Activated T-cell treated with anti-CD3 and anti-CD28 coated beads, Interleukin-2, amount 50 U/mL, for 4 hours (primary cell): ENCODE measurements around the gene GNA15. TPM values are rescaled to one million over a fixed set of nuclear protein-coding genes. Genes with fewer than 3 reads are reported as not detected.

ENCODE experiments used
- ATAC-seq, 2 donors: fragments of 200-7000 bp; cut with Tn5 transposase; one replicate each; pipeline ENCODE4 v1.10.0; 2021
- DNase-seq: peaks from one replicate; pipeline ENCODE4 v3.0.0-alpha.2; 2020
- H3K27me3 Mint-ChIP-seq: one replicate; pipeline ENCODE4 v1.8.0; 2021; ENCODE audit warnings: low read depth, mixed read lengths
- H3K36me3 Mint-ChIP-seq: one replicate; pipeline ENCODE4 v1.8.0; 2022; ENCODE audit warnings: mixed read lengths; ENCODE audit not compliant: insufficient read depth
- H3K4me1 Mint-ChIP-seq: one replicate; pipeline ENCODE4 v1.8.0; 2021; ENCODE audit warnings: low read depth, mixed read lengths
- H3K4me3 Mint-ChIP-seq: one replicate; pipeline ENCODE4 v1.8.0; 2021; ENCODE audit warnings: mild to moderate bottlenecking, moderate library complexity, mixed read lengths
- H3K9me3 Mint-ChIP-seq: one replicate; pipeline ENCODE4 v1.8.0; 2021; ENCODE audit warnings: mixed read lengths
- total RNA-seq, 3 donors: library from RNA; stranded (reverse); gene quantifications; one replicate each; pipeline ENCODE4 v1.2.1, GENCODE V29; 2021

Gene GNA15
- total RNA-seq, 3 donors from 2014 or later: 8.8 to 19.9 (median 11.3) TPM

DNA sequence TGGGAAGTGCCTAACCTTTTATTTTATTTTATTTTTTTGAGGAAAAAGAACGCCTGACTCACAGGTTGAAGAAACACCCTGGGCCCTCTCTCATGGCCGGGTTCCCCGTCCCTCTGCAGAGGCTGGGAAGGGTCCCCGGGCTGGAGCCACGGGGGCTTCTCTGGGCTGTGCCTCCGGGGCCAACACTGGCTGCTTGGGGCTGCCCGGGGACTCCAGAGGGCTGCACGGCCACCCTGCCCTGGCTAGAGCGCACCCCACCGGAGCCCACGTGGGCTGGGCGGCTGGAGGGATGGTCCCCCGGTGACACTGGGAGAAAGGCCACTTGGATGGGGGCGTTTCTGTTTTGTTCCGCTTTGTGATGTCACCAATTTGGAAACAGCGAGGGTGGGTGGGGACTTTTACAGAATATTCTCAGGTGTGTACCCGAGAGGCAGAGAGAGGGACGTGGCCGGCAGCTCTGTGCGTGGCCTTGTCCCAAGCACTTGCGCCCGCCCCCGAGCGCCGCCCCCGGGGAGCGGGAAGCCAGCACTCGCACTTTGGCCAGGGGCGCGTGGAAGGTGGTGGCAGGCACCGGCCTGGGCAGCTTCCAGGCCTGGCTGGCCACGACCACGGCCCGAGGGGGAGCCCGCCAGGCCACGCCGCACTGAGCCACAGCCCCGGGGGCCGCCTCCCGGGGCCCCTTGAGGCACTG lies 13.9 kb upstream of the GNA15 start:
- Mint-ChIP-seq H3K36me3 (peaks cover 2% of the 10 kb centered on the region), H3K4me3 (no peak overlapping the region), H3K27me3 (no peaks in the 10 kb centered on the region), H3K4me1 (no peaks in the 10 kb centered on the region), H3K9me3 (no peaks in the 10 kb centered on the region)
- ATAC-seq (no peak), DNase-seq (no peak)

DNA sequence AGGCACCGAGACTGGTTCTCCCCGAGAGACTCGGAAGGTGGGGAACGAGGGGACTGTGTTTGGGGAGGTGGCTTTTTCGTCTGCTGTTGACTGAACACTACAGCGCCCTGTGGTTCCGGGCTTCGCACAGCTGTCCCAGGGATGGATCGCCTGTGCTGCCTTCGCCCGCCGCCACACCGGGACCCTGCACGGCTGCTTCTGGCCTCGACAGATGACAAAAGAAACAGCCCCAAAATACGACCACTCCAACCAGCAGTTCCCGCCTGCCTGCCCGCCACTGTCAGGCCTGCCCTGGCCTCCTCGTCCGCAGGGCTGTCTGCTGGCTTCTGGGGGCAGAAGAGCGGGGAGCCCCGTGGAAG lies 13.3 kb upstream of the GNA15 start:
- peaks cover 2% of the 10 kb centered on the region for H3K36me3 Mint-ChIP-seq
- ATAC-seq (no peak), DNase-seq (no peak)
- H3K4me3 Mint-ChIP-seq: no peak overlapping the region
- no peaks in the 10 kb centered on the region for H3K4me1 Mint-ChIP-seq
- H3K9me3 Mint-ChIP-seq: no peaks in the 10 kb centered on the region
- H3K27me3 Mint-ChIP-seq: no peaks in the 10 kb centered on the region

- DNase-seq (no peak), ATAC-seq (no peak)
- peaks cover 2% of the 10 kb centered on the region for H3K36me3 Mint-ChIP-seq
- H3K27me3 Mint-ChIP-seq: no peaks in the 10 kb centered on the region
- no peaks in the 10 kb centered on the region for H3K4me1 Mint-ChIP-seq
- H3K9me3 Mint-ChIP-seq: no peaks in the 10 kb centered on the region
- no peak overlapping the region for H3K4me3 Mint-ChIP-seq
Measured at GRCh38 chr19:3123088-3123721, 12.6 kb upstream of the GNA15 start.

GRCh38 chr19:3123956-3124355 lies 11.9 kb upstream of the GNA15 start:
- H3K36me3 Mint-ChIP-seq: peaks cover 2% of the 10 kb centered on the region
- H3K4me3 Mint-ChIP-seq: no peak overlapping the region
- H3K9me3 Mint-ChIP-seq: no peaks in the 10 kb centered on the region
- peaks cover under 1% of the 10 kb centered on the region for H3K4me1 Mint-ChIP-seq
- no peak for DNase-seq
- no peak for ATAC-seq
- no peaks in the 10 kb centered on the region for H3K27me3 Mint-ChIP-seq

GRCh38 chr19:3124630-3125029 lies 11.2 kb upstream of the GNA15 start:
- Mint-ChIP-seq H3K27me3 (no peaks in the 10 kb centered on the region), H3K9me3 (no peaks in the 10 kb centered on the region), H3K36me3 (peaks cover 2% of the 10 kb centered on the region), H3K4me1 (peaks cover 5% of the 10 kb centered on the region), H3K4me3 (no peak overlapping the region)
- DNase-seq (no peak), ATAC-seq (no peak)

DNA sequence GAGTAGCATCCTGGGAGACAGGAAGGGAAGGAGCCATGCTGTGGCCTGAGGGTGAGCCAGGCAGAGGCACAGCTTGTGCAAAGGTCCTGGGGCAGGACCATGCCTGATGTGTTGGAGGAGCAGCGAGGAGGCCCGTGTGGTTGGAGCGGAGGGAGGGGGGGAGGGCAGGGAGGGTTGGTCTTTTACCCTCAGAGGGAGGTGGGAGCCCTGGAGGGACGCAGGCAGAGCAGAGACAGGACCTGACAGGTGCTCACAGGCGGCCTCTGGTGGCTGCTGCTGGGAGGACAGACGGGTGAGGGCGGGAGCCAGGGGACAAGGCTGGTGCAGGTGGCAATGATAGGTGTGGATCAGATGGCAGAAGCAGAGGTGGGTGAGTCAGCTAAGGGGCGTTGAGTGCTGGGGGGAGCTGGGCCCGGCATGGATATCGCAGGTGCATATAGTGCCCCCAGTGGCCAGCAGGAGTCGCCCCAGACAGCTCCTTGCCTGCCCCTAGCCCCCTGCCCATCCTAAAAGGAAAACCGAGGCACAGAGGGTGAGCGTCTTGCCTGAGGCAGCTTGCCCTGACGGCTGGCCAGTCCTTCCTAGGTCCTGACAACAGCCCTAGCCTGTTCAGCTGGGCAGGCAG lies 9.8 kb upstream of the GNA15 start:
- Mint-ChIP-seq H3K4me1 (peaks cover 5% of the 10 kb centered on the region), H3K36me3 (peaks cover under 1% of the 10 kb centered on the region), H3K27me3 (no peaks in the 10 kb centered on the region), H3K9me3 (no peaks in the 10 kb centered on the region), H3K4me3 (no peak overlapping the region)
- DNase-seq: peak; percentile 76
- ATAC-seq: peak; percentile 90 to 93

DNA sequence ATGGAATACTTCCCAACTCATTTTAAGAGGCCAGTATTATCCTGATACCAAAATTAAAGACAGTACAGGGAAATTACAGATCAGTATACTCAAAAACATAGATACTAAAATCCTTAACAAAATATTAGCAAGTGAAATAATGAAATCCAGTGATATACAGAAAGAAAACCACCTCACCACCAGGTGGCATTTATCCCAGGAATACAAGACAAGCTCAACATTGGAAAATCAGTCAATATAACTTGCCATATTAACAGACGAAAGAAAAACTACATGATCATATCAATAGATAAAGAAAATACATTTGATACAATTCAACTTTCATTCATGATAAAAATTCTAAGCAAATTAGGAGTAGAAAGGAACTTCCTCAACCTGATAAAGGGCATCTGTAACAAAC lies 6.7 kb upstream of the GNA15 start:
- Mint-ChIP-seq H3K4me1 (peaks cover 23% of the 10 kb centered on the region), H3K36me3 (no peaks in the 10 kb centered on the region), H3K4me3 (no peak overlapping the region), H3K27me3 (no peaks in the 10 kb centered on the region), H3K9me3 (no peaks in the 10 kb centered on the region)
- no peak for DNase-seq
- no peak for ATAC-seq

DNA sequence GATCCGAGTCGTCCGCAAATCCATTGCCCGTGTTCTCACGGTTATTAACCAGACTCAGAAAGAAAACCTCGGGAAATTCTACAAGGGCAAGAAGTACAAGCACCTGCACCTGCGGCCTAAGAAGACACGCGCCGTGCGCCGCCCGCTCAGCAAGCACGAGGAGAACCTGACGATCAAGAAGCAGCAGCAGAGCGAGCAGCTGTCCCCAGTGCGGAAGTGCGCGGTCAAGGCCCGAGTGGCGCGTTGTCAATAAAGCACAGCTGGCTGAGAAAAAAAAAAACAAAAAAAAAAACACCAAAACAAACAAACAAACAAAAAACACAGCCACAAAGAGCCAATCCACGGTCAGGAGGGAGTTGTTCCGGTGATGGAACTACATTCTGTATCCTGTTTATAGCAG lies 4.7 kb upstream of the GNA15 start:
- peaks cover 27% of the 10 kb centered on the region for H3K4me1 Mint-ChIP-seq
- ATAC-seq (no peak), DNase-seq (no peak)
- peaks cover 2% of the 10 kb centered on the region for H3K27me3 Mint-ChIP-seq
- no peak overlapping the region for H3K4me3 Mint-ChIP-seq
- H3K36me3 Mint-ChIP-seq: no peaks in the 10 kb centered on the region
- H3K9me3 Mint-ChIP-seq: no peaks in the 10 kb centered on the region

- peaks cover 5% of the 10 kb centered on the region for H3K27me3 Mint-ChIP-seq
- ATAC-seq: peak; percentile 97 to 98
Measured at GRCh38 chr19:3132971-3133792, 2.7 kb upstream of the GNA15 start.

DNA sequence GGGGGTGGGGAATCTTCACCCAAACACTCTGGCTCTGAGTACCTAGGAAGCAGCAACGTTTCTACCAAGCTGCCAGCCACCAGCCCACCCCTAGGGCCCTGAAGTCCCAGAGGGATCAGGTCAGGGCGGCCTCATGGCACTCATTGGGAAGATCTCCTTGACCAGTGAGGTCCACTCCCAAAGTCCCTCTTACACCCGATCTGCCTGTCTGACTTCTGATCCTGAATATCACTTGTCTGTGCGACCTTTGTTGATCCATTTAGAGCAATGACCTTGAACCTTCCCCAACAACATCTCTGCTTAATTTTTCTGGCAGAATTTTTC lies 2.1 kb upstream of the GNA15 start:
- Mint-ChIP-seq H3K36me3 (no peaks in the 10 kb centered on the region), H3K4me3 (peak overlapping the region; percentile 58), H3K27me3 (peaks cover 5% of the 10 kb centered on the region), H3K9me3 (no peaks in the 10 kb centered on the region), H3K4me1 (peaks cover 32% of the 10 kb centered on the region)
- DNase-seq (no peak), ATAC-seq (no peak)

More at GRCh38 chr19:3132971-3133792, 2.7 kb upstream of the GNA15 start:
- Mint-ChIP-seq H3K9me3 (no peaks in the 10 kb centered on the region), H3K4me3 (peak overlapping the region; percentile 58), H3K4me1 (peaks cover 32% of the 10 kb centered on the region), H3K36me3 (no peaks in the 10 kb centered on the region)
- DNase-seq: peak; percentile 70

- DNase-seq: no peak
- Mint-ChIP-seq H3K4me3 (peak overlapping the region; percentile 78), H3K9me3 (peaks cover 6% of the 10 kb centered on the region), H3K4me1 (peaks cover 42% of the 10 kb centered on the region), H3K27me3 (peaks cover 5% of the 10 kb centered on the region), H3K36me3 (no peaks in the 10 kb centered on the region)
- no peak for ATAC-seq
Measured at GRCh38 chr19:3136684-3137055, 837 bp downstream of the GNA15 start.

DNA sequence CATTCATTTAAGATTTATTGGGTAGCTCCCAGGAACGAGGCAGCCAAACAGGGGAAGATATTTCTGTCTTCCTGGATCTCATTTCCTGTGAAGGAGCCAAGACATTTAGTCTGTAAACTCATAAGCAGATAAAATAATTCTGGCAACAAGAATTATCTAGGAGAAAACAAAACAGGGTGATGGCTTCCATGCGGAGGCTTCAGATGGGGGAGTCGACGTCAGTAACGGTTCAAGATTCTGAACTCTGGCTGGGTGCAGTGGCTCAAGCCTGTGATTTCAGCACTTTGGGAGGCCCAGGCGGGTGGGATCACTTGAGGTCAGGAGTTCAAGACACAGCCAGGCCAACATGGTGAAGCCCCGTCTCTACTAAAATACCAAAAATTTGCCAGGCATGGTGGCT lies 1.3 kb downstream of the GNA15 start:
- Mint-ChIP-seq H3K4me3 (peak overlapping the region; percentile 78), H3K36me3 (no peaks in the 10 kb centered on the region), H3K4me1 (peaks cover 46% of the 10 kb centered on the region), H3K9me3 (peaks cover 6% of the 10 kb centered on the region), H3K27me3 (peaks cover 5% of the 10 kb centered on the region)
- DNase-seq (no peak), ATAC-seq (no peak)

DNA sequence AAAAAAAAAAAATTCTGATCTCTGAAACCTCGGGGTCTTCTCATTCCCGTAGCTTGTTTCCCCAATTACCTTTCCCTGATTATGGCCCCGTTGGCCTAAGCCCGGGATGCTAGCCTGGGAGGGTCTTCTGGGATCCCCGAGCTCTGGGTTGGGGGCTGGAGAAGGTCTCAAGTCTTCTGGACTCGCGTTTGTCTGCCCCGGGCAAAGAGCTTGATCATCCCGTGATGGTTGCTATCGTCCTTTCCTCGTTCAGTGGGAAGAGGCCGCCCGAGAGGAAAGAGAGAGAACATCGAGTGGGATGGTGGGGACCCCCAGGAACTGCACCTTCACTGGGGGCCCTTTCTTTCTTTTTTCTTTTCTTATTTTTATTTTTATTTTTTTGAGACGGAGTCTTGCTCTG lies 2.4 kb downstream of the GNA15 start:
- peaks cover 5% of the 10 kb centered on the region for H3K27me3 Mint-ChIP-seq
- no peak for DNase-seq
- ATAC-seq: no peak
- H3K4me1 Mint-ChIP-seq: peaks cover 44% of the 10 kb centered on the region
- no peaks in the 10 kb centered on the region for H3K36me3 Mint-ChIP-seq
- H3K4me3 Mint-ChIP-seq: no peak overlapping the region
- H3K9me3 Mint-ChIP-seq: peaks cover 6% of the 10 kb centered on the region

- Mint-ChIP-seq H3K27me3 (peaks cover 3% of the 10 kb centered on the region), H3K9me3 (peaks cover 6% of the 10 kb centered on the region), H3K4me3 (no peak overlapping the region), H3K4me1 (peaks cover 34% of the 10 kb centered on the region), H3K36me3 (no peaks in the 10 kb centered on the region)
- ATAC-seq (no peak), DNase-seq (no peak)
Measured at GRCh38 chr19:3140667-3141038, 4.8 kb downstream of the GNA15 start.
